GM11168 (cell line): Measurements from ENCODE around the gene SLC28A2.

Source experiments
- in situ Hi-C: fragments of 300-500 bp; cut with MboI; formaldehyde crosslinking; loops from one replicate; pipeline ENCODE4 v1.12.0; 2022; ENCODE audit warnings: low sequenced_read_pairs; ENCODE audit not compliant: unreplicated experiment

SLC28A2 gene

GRCh38 chr15:45319472-45320214 lies 67.6 kb downstream of the SLC28A2 start:
- in situ Hi-C loops = no loop called here

- in situ Hi-C loops = no loop called here
Observed at GRCh38 chr15:45320581-45321205, 68.7 kb downstream of the SLC28A2 start.

GRCh38 chr15:45326280-45326679 lies 74.2 kb downstream of the SLC28A2 start:
- in situ Hi-C loops = no loop called here

- in situ Hi-C loops = no loop called here
Observed at GRCh38 chr15:45326741-45327140, 74.7 kb downstream of the SLC28A2 start.
